Neural progenitor cell (in vitro differentiated cells): Measurements from ENCODE around the gene NEK8.

Experiments
- CTCF ChIP-seq: fragments of 200-600 bp; sonication (generic); IDR thresholded peaks from 2 replicates; pipeline ENCODE4 v1.5.1; 2017; ENCODE audit warnings: antibody characterized with exemption, mild to moderate bottlenecking
- EZH2 ChIP-seq: fragments of 200-600 bp; sonication (generic); IDR thresholded peaks from 2 replicates; pipeline ENCODE4 v1.6.1; 2017; ENCODE audit warnings: antibody characterized with exemption, mild to moderate bottlenecking, moderate library complexity
- EZH2phosphoT487 ChIP-seq: fragments of 200-600 bp; sonication (generic); IDR thresholded peaks from 2 replicates; pipeline ENCODE4 v1.6.1; 2017; ENCODE audit warnings: antibody characterized with exemption

- TF ChIP-seq CTCF, result no peak
- no peak for TF ChIP-seq EZH2
- no peak for TF ChIP-seq EZH2phosphoT487
Measured at GRCh38 chr17:28686296-28686695, 42.3 kb upstream of the NEK8 start.
